Left forelimb (tissue), 1 donor: ENCODE results near the gene PTDSS2.
"Not testable (repeated sequence)": the region's sequence is repeated elsewhere in the genome, so short reads cannot be mapped to it uniquely, and the experiment has no call there.

Experiments used
- DNase-seq: peaks from one replicate; pipeline ENCODE4 v3.0.0-alpha.2; 2018; ENCODE audit warnings: low spot score

The PTDSS2 gene

GRCh38 chr11:431921-432320 lies 18.2 kb upstream of the PTDSS2 start:
- DNase-seq, result no peak

DNA sequence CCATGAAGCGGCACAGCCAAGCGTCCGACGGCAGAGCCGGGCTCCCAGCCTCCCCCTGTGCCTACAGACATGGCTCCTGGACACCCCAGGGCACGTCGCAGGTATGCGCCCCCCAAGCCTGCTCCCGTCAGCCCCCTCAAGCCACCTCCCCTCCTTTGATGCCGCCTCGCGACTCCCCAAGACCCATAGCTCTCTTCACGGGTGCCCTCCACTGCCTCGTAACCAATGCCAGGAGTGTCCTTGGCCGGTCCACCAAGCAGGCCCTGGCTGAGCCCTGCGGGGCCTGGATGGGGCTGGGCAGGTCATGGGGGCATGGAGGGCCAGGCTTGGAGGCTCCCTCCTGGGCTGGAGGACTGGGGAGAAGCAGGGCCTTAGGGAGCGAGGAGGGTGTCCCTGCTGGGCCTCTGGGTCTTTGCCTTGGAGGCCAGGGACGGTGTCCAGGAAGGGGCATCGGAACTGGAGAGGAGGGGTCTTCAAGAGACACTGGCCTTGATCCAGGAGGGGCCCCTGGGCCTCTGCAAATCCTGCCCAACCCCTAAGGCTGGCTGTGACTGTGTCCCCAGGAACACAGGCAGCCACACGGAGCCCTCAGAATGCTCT lies 17.5 kb upstream of the PTDSS2 start:
- DNase-seq, result no peak

- DNase-seq, result no peak
Observed at GRCh38 chr11:433111-433510, 17.0 kb upstream of the PTDSS2 start.

GRCh38 chr11:433641-434040 lies 16.4 kb upstream of the PTDSS2 start:
- DNase-seq, result no peak

- DNase-seq, result no peak
Observed at GRCh38 chr11:434496-434895, 15.6 kb upstream of the PTDSS2 start.

DNA sequence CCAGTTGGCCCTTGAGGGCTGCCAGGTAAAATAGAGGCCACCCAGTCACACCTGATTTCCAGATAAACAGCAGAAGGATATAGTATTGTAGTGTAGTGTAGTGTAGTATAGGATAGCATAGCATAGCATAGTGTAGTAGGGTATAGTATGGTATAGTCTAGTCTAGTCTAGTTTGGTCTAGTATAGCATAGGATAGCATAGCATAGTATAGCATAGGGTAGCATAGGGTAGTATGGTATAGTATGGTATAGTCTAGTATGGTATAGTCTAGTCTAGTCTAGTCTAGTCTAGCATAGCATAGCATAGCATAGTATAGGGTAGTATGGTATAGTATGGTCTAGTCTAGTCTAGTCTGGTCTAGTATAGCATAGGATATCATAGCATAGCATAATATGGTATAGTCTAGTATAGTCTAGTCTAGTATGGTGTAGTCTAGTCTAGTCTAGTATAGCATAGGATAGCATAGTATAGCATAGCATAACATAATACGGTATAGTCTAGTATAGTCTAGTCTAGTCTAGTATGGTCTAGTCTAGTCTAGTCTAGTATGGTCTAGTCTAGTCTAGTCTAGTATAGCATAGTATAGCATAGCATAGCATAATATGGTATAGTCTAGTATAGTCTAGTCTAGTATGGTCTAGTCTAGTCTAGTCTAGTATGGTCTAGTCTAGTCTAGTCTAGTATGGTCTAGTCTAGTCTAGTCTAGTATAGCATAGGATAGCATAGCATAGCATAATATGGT lies 14.9 kb upstream of the PTDSS2 start:
- not testable (repeated sequence) for DNase-seq

- DNase-seq, result no peak
Observed at GRCh38 chr11:437228-437870, 12.7 kb upstream of the PTDSS2 start.

DNA sequence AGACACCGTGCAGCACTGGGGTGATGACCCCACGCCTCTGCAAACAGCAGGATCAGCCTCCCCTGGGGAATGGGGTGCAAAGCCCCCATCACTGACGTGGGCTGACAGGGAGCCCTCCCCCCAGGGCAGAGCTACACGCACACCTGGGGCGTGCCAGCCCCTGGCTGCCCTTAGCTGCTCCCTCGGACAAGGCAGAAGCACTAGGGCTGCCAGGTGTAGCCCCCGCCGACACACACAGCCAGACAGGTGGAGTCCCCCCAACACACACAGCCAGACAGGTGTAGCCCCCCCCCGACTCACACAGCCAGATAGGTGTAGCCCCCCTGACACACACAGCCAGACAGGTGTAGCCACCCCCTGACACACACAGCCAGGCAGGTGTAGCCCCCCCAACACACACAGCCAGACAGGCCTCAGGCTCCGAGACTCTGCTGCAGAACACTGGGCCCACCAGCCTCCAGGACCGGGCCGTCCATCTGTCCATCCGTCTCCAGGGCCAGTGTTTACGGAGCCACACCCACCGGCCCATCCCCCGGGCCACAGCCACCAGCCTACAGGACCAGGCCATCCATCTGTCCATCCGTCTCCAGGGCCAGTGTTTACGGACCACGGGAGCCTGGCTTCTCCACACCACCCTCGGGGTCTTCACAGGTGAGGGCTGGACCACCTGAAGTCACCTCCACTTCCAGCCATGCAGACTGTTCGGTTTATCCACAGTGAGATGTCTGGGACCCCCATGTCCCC lies 11.8 kb upstream of the PTDSS2 start:
- no peak for DNase-seq

DNA sequence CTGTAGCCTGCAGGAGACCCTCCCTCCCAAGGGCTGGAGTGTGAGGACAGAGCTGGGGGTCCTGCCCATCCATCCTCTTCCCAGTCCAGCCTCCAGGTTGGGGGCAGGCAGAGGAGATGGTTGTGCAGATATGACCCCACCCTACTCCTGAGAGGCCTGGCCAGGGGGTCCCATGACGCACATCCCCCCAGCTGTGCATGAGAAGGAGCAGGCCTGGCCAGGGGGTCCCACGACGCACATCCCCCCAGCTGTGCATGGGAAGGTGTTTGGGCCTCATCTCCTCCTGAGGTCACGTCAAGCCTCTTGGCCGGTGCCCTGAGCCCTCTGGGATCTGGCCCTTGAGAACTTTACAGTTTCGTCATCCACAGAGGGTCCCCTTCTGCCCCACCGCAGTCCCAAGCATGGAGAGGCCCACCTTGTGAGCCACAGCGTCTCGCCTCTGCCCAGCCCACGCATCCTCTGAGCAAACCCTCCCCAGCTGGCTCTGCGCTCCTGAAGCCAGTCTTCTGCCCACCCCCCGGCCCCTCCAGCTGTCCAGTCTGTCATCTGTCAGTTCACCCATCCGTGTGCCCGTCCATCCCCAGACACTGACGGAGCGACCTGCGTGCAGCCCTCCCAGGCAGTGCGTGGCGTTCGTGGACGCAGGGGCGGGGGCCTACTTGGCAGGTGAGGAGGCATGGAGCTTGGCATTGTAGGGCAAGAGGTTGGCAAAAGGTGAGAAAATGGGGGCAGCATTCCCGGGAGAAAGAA lies 10.6 kb upstream of the PTDSS2 start:
- no peak for DNase-seq

DNA sequence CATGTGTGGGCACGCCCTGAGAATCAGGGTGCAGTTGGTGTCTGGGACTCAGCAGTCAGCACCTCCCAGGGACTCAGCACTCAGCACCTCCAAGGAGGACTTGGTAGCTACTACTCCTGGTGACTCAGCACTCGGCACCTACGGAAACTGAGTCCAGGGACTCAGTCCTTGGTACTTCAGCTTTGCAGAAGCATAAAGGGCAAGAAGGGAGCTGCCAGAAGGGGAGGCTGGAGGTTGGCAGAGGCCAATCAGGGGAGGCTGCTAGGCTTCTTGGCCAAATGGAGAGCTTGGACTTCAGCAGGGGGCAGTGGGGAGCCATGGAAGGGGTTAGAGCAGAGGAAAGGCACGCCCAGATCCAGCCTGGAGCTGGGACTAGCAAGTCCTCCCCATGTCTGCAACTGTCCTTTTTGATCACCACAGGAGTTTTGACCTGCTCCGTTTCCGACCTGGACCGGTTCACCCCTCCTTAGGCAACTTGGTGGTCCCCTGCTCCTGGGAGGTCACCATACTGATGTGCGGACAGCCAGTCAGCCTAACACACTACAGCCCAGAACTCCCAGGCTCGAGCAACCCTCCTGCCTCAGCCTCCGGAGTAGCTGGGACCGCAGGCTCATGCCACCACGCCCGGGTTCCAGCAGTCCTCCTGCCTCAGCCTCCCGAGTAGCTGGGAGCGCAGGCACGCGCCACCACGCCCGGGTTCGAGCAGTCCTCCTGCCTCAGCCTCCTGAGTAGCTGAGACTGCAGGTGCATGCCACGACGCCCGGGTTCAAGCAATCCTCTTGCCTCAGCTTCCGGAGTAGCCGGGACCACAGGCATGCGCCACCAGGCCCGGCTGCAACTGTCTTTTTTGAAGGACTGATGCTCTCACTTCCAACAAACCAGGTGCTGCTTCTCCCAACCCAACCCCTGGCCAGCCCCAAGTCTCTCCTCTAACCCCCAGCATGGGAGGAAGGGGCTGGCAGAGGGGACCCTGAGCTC lies 9.7 kb upstream of the PTDSS2 start:
- DNase-seq, result no peak

DNA sequence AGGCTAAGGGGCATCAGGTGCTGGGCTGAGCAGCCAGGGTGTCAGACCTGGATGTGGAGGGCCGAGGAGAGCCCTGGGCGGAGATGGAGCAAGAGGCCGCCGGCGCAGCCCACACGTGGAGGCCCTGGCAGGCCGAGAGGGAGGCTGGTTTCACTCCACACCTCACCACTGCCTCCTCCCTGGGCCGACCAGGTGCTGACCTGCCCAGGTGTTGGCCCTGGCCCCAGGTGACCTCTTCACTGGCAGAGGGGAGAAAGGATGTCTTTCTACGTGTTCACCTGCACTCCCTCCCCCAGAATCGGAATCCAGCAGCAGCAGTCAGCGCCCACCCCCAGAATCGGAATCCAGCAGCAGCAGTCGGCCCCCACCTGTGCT lies 9.0 kb upstream of the PTDSS2 start:
- no peak for DNase-seq

DNA sequence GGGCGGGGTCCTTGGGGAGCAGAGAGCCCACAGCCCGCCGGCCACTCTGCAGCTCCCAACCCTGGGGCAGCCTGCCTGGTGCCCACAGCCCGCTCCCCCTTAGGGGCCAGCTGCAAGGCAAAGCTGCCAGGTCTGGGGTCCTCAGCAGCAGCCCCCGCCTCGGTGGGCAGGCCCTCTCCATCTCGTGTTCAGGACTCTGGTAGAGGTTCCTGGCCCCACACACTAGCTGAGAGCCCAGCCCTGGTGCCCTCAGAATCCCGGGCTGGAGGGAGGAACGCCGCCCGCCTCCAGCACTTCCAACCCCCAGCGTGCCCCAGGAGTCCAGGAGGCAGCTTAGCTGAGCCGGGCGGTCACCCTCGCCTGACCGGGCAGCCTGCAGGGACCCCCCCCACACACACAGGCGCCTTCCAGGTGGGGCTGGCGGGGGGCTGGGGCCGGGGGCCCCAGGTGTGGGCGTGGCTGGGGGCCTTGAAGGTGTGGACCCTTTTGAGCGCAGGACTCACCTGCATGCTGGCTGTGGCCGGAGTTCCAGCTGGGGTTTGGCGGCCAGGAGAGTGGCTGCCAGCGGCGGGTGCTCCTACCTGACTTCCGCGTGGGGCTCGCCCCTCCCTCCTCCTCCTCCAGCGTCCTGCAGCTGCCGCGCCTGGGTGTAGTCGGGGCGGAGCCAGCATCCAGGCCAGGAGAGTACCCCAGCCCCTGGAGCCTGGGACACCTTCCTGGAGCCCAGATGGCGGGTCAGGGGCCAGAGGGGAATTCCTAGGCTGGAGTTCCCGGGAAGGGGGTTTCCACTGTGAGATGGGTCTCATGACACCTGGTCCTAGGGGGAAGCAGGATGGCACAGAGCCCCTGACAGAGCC lies 8.4 kb upstream of the PTDSS2 start, which contains the start of gene ANO9:
ANO9 (minus strand) TSS at position 594 of the 857 bp plus-strand sequence; CDS start at position 509, 85 bp downstream.
- DNase-seq, result no peak

DNA sequence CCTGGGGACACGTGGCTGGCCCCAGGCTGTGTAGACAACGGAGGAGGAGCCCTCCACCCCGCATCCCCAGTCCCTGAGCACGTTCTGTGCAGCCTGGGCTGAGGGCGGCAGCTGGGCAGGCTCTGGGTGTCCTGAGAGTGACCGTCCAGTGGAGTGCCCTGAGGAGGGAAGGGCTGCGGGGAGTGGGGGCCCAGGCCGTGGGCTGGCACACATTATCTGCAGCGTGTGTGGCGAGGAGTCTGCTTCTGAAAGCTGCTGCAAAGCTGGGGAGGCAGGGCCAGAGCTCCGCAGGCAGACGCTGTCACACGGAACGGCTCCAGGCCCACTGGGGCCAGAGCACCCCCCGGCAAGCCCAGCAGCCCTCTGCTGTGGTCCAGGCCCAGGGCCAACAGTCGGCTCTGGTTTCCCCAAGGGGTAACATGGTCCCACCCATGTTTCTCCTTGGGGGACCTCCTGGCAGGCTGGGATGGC lies 7.4 kb upstream of the PTDSS2 start:
- no peak for DNase-seq

DNA sequence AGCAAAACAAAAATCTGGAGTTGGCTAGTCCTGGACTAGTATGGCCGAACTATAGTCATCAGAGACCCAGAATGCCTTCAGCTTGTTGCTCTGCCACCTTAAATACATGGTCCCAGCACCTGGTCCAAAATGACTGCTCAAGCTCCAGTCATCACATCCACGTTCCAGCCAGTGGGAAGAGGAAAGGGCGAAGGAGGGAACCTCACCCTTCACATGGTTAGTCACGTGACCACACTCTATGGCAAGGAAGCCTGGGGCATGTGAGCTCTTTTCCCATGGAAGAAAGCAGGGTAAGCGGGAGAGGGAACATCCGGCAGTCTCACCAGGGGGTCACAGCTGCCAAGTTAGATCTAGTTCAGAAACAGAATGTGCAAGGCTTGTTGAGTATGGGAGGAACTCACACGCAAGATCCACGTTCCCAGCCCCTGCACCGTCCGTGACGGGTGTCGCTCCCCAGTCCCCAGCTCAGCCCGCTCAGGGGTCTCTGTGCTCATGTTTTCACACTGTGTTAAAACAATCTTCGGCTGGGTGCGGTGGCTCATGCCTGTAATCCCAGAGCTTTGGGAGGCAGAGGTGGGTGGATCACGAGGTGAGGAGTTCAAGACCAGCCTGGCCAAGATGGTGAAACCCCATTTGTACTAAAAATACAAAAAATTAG lies 6.4 kb upstream of the PTDSS2 start:
- DNase-seq, result no peak

GRCh38 chr11:444396-445144 lies 5.5 kb upstream of the PTDSS2 start:
- no peak for DNase-seq

DNA sequence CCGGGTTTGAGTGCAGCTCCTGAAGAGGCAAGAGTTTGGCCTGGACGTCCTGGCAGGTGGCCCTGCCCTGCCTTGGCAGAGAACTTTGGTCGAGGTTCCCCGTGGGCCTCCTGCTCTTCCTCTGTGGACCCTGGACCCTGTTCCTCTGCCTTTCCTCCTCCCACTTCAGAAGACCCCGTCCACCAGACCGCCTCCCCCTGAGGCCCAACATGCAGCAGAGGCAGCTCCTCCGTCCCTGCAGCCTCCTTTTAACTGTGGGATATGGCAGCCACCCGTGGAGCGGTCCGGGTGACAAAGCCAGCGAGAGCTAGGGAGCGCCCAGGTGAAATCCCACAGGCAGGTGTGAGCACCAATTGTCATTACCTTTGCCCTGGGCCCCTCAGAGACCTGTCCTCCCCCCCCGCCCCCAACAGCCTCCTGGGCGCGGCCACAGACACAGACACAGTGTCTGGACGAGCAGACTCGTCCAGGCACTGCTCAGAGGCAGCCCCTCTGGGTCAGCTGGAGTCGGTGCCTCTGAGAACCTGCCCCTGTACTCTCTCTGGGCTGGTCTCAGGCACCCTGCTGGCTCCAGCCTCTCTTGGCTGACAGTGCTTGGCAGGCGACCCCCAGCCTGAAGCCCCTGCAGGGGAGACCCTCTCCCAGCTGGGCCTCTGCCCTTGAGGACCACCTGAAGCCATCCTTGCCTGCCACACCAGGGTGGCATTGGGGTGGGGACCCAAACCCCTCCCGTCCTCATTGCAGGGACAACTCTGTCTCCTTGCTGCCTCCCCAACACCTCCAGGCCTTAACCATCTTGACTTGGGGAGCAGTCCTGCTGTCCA lies 4.1 kb upstream of the PTDSS2 start:
- DNase-seq, result no peak

DNA sequence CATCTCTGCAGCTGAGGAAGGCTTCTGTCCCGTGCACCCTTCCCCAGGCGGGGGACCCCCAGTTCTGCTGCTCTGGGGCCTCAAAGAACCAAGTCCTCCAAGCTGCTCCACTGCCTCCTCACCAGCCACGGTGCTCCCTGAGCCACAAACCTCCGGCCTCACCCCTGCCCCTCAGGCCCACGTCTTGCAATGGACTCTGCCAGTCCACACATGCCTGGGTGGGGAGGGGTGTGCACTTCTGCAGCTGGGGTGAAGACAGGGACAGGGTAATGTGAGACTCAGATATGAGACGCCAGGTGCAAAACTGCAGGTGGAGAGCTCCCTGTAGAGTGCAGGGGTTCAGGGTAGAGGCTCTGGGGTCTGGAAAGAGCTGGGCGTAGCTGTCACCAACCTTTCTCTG lies 3.2 kb upstream of the PTDSS2 start:
- DNase-seq, result no peak
